GM21526 (cell line): ENCODE results near the gene PPP1R12C.
A peak's percentile ranks its signal among the peaks of the same experiment; 100 is the strongest.

ENCODE experiments used
- ATAC-seq: cut with Tn5 transposase; IDR thresholded peaks from one replicate; pipeline ENCODE4 v1.9.1; 2021; ENCODE audit warnings: moderate library complexity; ENCODE audit not compliant: unreplicated experiment, low FRiP score

Gene PPP1R12C

DNA sequence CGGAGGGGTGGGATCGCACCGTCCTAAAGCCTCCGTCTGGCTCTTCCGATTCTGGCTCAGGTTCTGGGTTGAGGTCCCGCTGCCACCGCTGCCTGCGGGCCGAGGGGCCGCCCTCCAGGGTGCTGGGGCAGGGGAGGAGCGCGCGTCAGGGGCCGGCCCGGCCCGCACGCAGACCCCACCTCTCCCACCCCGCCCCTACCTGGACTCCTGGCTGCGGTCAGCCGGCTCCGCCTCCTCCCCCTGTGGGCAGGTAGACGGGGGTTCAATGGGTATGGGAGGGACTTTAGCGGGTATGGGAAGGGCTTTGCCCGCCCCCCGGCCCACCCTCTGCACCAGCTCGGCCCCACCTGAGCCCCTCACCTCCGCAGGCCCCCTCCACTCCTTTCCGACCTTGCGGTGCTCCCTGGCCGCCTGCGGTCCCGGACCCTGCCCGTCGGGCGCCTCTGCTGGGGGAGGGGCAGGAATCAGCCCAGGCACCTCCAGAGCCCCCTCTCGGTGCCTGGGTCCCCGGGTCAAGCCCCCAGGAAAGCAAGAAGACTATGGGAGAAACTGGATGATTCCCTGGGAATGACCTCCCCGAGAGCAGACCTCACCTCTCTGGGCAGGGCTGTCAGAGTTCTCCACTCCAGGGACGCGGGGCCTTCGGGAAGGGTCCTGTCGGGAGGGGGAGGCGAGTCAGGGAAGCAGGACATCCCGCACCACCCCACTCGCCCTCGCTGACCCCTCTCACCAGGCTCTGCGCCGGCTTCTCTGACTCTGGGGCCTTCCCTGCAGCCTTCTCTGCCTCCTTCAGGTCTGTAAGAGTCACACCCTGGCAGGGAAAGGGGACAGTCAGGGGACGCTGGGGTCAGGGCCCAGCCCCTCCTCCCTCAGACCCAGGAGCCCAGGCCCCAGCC is 24.8 kb downstream of the PPP1R12C start:
- no peak for ATAC-seq

DNA sequence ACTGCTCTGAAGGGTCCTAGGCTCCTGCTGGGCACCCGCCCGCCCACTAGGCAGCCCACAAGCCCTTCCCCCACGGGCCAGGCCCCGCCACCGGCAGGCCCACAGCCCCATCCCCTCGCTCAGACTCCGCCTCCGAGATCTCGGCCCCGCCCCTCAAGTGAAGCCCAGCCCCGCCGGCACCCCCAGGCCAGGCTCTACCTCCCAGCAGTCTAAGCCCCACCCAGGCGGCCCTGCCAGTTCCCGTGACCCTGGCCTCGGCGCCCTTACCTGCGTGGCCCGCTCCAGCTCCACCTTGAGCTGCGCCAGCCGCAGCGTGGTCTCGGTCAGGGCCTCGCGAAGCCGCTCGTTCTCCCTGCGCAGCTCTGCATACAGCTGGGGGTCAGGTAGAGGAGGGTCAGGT is 25.5 kb downstream of the PPP1R12C start:
- ATAC-seq, result no peak

DNA sequence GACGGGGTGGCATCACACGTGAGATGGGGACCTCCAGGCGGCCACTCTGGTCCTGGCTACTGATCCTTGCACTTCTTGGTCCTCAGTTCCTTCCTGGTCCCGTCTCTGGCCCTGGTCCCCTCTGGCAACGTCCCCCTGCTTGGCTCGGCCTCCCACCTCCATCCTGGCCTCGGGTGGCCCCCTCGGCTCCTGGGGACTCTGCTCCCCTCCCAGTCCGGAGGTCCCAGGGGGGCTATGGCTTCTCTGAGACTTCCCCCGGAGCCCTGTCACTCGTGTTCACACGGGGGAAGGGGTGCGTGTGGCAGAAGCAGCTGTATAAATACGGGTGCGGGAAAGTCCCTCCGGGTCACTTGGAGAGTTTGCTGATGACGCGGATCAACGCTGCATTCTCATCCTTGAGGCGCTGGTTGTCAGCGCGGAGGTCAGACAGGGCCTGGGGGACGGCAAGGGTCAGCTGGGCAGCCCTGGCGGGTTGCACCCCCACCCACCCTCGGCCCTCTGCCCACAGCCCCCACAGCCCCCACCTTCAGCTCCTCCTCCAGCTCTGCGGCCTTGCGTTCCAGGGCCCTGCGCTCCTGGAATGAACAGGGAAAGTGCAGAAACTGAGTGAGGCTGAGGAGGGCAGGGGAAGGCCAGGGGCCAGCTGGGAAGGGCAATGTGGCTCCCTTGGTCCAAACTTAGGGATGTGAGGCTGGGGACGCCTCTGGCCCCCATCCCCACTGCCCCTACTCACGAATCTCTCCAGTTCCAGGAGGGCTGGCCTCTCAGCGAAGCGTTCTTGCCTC is 26.1 kb downstream of the PPP1R12C start:
- no peak for ATAC-seq

DNA sequence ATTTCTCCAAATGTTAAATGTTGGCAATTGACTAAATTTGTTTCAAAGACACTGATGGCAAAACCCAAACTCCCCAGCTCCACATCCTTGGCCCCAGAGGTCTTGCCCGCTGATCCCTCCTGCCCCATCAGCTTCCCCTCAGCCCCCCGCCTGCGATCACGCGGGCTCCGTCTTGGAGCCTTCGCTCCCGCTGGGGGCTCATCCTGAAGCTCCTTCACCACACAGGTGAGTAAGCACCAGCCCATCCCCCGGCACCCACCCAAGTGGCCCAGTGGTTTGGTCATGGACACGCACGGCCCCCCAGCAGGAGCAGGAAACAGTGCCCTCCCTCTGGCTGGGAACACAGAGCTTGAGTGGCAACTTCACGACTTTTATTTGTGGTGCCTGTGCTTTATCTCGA is 26.9 kb downstream of the PPP1R12C start:
- ATAC-seq, result no peak

DNA sequence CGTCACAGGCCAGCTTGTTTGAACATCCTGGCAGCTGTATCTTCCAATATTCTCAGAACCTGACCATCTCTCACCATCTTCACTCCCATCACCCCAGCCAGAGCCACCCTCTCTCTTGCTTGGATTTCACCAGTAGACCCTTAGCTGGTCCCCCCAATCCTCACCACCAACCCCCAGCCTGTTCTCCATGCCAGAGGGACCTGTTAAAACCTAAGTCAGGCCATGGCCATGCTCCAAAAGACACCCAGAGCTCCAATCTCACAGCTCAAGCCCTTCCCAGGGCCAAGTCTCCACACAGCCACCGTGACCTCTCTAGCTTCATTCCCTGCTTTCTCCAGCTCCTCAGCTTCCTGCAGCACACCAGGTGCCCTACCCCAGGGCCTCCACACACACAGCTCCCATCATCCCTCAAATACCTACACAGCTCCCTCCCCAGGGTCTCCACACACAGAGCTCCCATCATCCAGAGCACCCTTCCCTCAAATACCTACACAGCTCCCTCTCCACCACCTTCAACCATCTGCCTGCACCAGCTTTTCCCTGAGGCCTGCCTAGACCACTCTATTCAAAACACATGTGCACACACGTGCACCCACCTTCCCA is 28.0 kb downstream of the PPP1R12C start:
- no peak for ATAC-seq

DNA sequence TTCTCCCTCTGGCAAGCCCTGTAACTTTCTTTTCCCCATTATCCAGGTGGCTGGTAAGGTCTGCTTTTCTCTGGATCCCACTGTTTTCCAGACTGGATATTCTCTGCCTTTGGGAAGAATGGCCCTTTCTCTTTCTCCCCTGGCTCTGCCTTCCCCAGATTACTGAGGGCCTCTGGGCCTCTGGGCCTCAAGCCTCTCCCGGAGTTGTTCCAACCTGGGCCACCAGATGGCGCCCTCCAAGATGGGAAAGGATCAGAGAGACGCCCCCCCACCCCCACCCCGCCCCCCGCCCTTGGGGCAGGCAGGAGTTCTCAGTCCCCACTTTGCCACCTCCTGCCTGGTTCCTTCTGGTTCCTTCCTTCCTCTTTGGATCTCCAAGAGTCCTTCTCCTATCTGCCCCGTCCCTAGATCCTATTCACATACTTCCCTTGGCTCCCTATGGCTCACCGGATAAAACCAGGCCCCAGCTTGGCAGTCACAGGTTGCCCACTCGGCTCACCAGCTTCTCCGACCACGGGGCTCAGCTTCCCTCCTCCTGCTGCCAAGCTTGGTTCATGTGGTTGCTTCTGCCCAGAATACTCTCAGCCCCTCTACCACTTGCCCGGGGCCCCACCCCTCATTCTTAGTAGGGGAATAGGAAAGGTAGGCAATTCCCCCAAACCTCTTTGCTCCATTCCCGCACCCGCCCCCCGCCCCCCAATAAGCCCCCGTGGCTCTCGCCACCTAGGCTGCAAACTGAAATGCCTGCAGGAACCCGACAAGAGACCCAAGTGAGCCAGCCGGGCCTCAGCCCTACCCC is 28.7 kb downstream of the PPP1R12C start:
- ATAC-seq, result no peak

DNA sequence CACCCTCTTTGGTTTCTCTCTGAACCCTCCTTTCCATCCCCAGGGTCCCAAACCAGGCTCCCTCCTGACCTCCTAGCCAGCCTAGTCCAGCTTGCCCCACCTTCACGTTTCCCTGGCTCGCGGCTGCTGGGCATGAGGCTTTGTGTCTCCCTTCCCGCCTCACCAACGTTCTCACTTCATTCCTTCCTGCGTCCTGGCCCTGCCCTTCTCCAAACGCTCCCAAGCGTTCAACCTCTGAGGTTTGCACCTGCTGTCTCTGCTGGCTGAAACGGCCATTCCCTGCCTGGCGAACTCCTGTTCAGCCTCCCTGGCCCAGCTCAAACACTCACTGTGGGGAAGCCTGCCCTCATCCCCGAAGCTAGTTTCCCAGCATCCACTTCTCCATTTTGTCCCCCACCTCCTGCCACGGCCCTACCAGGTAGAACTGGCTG is 29.4 kb downstream of the PPP1R12C start:
- ATAC-seq, result no peak

DNA sequence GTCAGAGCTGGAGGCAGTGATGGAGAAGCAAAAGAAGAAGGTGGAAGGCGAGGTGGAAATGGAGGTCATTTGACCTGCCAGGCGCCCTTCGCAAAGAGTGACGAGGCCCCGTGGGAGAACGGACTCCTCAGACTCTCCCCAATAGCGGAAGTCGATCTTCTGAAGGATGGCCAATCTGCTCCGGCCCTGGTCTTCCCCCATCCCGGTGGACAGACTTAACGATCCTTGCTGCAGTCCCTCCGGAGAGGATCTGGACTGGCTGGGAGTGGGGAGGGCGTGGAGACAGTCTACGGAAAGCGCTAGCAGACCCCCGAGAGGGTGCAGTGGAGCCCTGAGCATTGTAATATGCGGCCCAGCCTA is 29.9 kb downstream of the PPP1R12C start:
- no peak for ATAC-seq

DNA sequence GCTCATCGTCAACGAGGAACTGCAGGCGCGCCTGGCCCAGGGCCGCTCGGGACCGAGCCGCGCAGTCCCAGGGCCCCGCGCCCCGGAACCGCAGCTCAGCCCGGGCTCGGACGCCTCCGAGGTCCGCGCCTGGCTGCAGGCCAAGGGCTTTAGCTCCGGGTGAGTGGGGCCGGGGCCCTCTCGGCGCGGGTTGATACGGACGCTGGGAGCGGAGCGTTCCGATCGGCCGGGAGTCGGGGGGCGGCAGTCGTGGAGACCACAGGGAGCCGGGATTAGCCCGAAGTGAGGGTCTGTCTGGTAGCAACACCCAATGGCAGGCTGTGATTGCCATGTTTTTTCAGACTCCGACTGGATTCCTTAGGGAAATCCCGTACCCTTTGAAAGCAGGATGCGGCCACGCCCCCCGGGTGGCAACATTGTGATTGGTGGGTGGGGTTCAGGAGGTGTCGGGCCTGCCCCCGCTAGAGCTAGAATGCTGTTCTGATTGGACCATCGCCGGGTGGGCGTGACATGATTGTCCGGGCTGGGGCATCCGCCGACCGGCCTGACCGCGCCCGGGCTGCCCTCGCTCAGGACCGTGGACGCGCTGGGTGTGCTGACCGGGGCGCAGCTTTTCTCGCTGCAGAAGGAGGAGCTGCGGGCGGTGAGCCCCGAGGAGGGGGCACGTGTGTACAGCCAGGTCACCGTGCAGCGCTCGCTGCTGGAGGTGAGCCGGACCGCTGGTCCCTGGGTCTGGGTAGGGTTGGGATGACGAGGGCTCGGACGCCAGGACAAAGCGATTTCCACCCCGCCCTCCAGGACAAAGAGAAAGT is 30.5 kb downstream of the PPP1R12C start:
- ATAC-seq, result no peak

DNA sequence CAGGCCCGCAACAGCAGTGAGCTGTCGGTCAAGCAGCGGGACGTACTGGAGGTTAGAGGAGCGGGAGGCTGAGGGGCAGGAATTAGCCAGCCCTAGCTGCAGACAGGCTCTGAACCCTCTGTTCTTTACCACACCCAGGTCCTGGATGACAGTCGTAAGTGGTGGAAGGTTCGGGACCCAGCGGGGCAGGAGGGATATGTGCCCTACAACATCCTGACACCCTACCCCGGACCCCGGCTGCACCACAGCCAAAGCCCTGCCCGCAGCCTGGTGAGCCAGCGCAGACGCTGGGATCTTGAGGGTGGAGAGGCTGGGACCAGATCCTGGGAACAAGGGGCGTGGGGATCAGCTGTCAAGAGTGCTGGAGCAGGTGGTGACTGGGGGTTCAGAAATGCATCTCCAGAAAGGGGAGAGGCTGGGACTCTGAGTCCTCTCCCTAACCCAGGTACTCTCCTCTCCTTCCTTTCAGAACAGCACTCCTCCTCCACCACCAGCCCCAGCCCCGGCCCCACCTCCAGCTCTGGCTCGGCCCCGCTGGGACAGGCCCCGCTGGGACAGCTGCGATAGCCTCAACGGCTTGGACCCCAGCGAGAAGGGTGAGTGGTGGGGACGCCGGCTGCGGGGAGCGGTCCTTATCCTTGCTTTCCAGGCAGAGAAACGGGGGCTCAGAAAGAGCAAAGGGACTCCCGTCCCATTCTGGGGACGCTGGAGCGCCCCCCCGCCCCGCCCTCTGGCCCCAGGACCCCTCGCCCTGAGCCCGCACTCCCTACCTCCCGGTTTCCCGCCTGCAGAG is 31.3 kb downstream of the PPP1R12C start:
- ATAC-seq, result no peak

DNA sequence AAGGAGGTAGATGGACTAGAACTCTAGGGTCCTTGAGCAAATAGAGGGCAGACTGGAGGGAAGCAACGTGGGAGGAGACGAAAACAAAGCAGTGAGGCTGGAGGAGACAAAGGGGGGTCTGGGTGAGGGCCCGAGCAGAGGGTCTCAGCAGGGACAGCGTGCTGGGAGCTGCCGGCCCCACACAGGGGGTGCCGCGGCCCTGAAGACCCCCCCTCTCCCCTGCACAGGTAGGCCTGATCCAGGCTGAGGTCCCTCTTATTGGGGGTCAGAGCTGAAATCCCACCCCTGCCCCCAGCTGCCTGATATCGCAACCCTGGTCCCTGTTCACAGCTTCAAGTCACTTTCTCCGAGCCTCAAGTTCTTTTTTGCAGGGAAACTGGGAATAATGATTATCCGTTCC is 33.0 kb downstream of the PPP1R12C start:
- no peak for ATAC-seq

DNA sequence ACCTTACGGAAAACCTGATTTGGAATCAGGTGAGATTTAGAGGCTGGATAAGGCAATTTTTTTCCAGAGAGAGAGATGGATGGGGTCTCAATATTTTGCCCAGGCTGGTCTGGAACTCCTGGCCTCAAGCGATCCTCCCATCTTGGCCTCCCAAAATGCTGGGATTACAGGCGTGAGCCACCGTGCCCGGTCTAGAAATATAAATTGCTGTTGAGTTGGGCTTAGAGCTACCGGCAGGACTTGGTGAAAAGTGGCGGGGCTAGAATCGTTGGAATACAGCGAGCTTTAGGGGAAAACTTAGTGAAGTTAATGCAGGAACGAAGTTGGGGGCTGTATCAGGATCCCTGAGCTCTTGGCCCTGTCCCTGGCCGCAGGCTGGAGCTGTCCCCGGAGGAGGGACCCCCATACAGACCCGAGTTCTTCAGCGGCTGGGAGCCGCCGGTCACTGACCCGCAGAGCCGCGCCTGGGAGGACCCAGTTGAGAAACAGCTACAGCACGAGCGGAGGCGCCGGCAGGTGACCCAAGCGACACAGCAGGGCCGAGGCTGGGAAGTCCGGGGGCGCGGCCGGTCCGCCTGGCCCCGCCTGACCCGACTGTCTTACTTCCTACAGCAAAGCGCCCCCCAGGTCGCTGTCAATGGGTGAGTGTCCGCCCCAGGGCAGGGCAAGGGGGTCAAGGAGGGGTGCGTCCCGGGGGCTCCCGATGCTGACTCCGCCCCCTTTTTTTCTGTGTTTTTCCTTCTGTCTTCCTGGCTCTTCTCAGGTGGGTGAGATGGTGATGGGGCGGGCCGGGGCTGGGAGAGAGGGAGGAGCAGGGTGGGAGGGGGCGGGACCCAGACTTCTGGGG is 34.2 kb downstream of the PPP1R12C start:
- ATAC-seq, result no peak

DNA sequence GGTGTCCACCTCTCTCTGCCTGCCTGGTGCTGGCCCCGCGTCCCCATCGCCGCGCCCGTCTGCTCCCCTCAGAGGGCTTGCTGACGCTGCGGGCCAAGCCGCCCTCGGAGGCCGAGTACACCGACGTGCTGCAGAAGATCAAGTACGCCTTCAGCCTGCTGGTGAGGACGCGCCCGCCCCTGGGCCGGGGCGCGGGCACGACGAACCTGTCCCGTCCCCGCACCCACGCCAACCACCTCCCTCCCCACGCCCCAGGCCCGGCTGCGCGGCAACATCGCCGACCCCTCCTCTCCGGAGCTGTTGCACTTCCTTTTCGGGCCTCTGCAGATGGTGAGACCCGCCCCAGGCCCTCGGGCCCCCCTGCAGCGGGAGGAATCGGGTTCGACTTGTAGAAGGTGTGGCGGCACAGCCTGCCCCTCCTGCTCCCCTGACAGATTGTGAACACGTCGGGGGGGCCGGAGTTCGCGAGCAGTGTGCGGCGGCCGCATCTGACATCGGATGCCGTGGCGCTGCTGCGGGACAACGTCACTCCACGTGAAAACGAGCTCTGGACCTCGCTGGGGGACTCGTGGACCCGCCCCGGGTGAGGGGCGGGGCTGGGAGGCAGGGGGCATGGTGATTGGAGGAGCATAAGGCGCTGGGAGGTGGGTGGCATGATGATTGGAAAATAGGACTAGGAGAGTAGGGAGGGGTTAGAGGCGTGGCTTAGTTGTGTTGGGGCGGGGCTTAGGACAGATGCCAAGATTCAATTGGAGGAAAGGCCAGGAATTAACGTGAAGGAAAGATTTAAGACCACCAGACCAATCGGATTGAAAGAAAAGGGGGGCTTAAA is 35.2 kb downstream of the PPP1R12C start:
- ATAC-seq, result no peak

DNA sequence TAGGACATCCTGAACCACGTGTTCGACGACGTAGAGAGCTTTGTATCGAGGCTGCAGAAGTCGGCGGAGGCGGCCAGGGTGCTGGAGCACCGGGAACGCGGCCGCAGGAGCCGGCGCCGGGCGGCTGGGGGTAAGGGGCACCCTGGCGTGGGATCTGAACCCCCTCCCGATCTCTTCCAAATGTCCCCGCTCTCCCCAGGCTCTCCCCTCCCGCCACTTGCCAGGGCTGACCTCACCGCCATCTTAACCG is 35.7 kb downstream of the PPP1R12C start:
- no peak for ATAC-seq

DNA sequence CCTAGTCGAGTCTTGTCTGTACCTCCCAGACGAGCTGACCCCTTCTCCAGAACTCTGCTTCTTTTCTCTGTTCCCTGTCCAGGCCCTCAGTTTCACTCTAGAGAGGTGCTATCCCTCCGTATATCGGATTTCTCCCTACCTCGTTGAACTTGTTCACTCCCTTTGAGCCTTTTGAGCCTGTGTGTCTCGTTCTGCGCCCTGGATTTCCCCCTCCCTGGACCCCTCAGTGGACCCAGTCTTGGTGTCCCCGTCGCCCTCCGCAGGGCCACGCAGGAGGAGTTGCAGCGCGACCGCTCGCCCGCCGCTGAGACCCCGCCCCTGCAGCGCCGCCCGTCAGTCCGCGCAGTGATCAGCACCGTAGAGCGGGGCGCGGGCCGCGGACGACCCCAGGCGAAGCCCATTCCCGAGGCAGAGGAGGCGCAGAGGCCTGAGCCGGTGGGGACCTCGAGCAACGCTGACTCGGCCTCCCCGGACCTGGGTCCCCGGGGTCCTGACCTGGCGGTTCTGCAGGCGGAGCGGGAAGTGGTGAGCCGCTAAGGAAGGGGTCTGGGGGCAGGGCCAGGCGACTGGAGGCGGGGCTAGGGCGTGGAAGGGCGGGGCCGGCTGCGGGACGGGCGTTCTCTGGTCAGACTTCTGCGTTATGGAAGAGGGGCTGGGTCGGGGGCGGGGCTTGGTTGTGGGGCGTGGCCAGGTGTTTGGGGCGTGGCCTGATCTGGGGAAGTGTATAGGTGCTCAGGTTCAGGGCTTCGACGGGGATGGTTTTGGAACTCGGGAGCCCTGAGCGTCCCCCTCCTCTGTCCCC is 36.3 kb downstream of the PPP1R12C start:
- peak; percentile 51 for ATAC-seq

DNA sequence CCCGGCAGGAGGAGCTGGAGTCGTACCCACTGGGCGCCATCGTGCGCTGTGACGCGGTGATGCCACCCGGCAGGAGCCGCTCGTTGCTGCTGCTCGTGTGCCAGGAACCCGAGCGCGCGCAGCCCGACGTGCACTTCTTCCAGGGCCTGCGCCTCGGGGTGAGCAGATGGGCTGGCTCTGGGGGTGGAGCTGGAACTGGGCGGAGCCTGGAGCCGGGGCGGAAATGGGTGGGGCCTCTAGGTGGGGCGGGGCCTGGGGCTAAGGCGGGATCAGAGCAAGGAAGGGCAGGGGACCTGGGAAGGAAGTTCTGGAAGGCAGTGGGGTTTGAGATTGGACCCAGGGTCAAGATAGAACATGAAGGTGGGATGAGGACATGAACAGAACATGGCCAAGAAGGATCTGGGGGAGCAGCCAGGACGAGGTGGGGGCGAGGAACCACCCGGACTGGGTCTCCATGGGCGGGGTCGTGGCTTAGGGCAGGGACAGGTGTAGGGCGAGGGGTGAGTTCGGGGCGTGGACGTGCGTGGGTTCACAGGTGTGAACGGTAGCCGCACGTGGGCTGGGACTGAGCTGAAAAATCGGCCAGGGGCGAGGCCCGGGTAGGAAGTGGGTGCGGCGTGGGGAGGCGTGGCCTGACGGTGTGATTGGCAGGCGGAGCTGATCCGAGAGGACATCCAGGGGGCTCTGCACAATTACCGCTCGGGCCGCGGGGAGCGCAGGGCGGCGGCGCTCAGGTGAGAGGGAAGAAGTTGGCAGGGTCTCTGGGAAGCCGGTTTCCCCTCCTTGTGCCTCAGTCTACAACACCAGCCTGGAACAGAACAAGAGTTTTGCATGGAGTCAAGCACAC is 37.1 kb downstream of the PPP1R12C start:
- no peak for ATAC-seq
